ENCODE results near the gene SPRED3. TPM values are rescaled to one million over a fixed set of nuclear protein-coding genes. Genes with fewer than 3 reads are reported as not detected.

Gene SPRED3
- total and polyA plus RNA-seq, 9 of the 15 experiments (the other 6 are each of a cell fraction or from before 2014, with no cell fraction given), result 0.05 to 1.3 (median 0.36) TPM

GRCh38 chr19:38360839-38361631, 27.5 kb upstream of the SPRED3 start:
- in situ Hi-C loops (cut with MboI), result no loop called here
- peak; percentile 4 for ATAC-seq
- peaks cover 10 to 26% of the 10 kb centered on the region in 2 experiments; a peak in 4 of 5 replicates for H3K4me1 ChIP-seq (replicated peaks in 1 of 2; ENCODE audit: control insufficient read depth in 2 of 2, insufficient read depth in 2 of 2, low read length in 2 of 2)
- H3K4me2 ChIP-seq (ENCODE audit: insufficient read depth, low read length), result peak overlapping the region; percentile 91
- FAIRE-seq, result no peak
- peaks cover 24 to 32% of the 10 kb centered on the region in 2 experiments for H3K27me3 ChIP-seq (ENCODE audit: control insufficient read depth in 2 of 2, insufficient read depth in 2 of 2, low read length in 2 of 2)
- peak in 2 of 4 experiments; percentile 30 to 39 for DNase-seq (ENCODE audit: extremely low read depth in 1 of 4, low spot score in 3 of 4)
- ChIA-PET POLR2A (interaction anchor here (1.0 to 1.9 kb wide), 2 partner anchors 13 to 106 kb away, joined by 3 to 8 read pairs; partner anchors contain the start of gene PSMD8), CTCF (ENCODE audit: low intra/inter-chr PET ratio) (no interaction called here)
- no peaks in the 10 kb centered on the region for H3K79me2 ChIP-seq (ENCODE audit: control insufficient read depth, insufficient read depth, low read length)
- H2AFZ ChIP-seq (ENCODE audit: low read depth, low read length), result peak overlapping the region; percentile 98
- no TSS peak for BruUV-seq (replicated peaks)
- H3K4me3 ChIP-seq, result peak overlapping the region; percentile 64
- intact Hi-C loops (cut with micrococcal nuclease), result no loop called here
- H4K20me1 ChIP-seq (replicated peaks; ENCODE audit: control insufficient read depth, insufficient read depth, low read length), result peaks cover 10% of the 10 kb centered on the region; the same call in 1 of the 2 replicates
- no peaks in the 10 kb centered on the region for H3K9me1 ChIP-seq (ENCODE audit: control insufficient read depth, insufficient read depth, low read length)
- no peaks in the 10 kb centered on the region for H3K9me3 ChIP-seq (replicated peaks; ENCODE audit: control insufficient read depth, insufficient read depth, low read depth, low read length)
- no peaks in the 10 kb centered on the region for H3K36me3 ChIP-seq (ENCODE audit: control insufficient read depth, insufficient read depth, low read length)
- peak overlapping the region in 1 of 2 experiments; percentile 88; a peak in 2 of 4 replicates for H3K9ac ChIP-seq (ENCODE audit: insufficient read depth in 1 of 2, low read depth in 2 of 2, low read length in 2 of 2)
- 2% methylated on average over 19 of the region's 23 CpGs for WGBS (ENCODE audit: insufficient coverage, low coverage, missing lambda C conversion rate)
- no peak overlapping the region for H3K27ac ChIP-seq (ENCODE audit: extremely low read depth, low read depth, low read length)
- TF ChIP-seq ZNF263 (CRISPR knock-in tag; IDR thresholded peaks at IDR 0.05; ENCODE audit: borderline replicate concordance), result peak; percentile 95
- TF ChIP-seq ID3 (CRISPR knock-in tag; IDR thresholded peaks at IDR 0.05), result no peak
- TF ChIP-seq ID3 (tag; IDR thresholded peaks at IDR 0.05), result 0 out of 2 replicates have a peak, but pooled peaks have one; percentile 23
- TF ChIP-seq SREBF1 (IDR thresholded peaks at IDR 0.05; ENCODE audit: borderline replicate concordance, low read depth, low read length), result no peak
- TF ChIP-seq KDM1A (IDR thresholded peaks at IDR 0.05), result peak; percentile 46 to 78; a peak in 3 of 4 replicates
- TF ChIP-seq ZNF436 (CRISPR knock-in tag; IDR thresholded peaks at IDR 0.05), result peak; percentile 81
- TF ChIP-seq TAF9B (IDR thresholded peaks at IDR 0.05; ENCODE audit: partially characterized antibody), result no peak
- TF ChIP-seq NFATC3 (IDR thresholded peaks at IDR 0.05), result no peak
- peak; percentile 41 for TF ChIP-seq CHD4 (IDR thresholded peaks at IDR 0.05; ENCODE audit: insufficient read depth, insufficient replicate concordance, low read depth, low read length, poor library complexity, severe bottlenecking)
- TF ChIP-seq CSDE1 (IDR thresholded peaks at IDR 0.05), result no peak
- peak; percentile 91 for TF ChIP-seq BCOR (IDR thresholded peaks at IDR 0.05)
- 0 out of 2 replicates have a peak, but pooled peaks have one; percentile 23 for TF ChIP-seq SMARCA5 (IDR thresholded peaks at IDR 0.05)
- no peak for TF ChIP-seq HDAC6 (IDR thresholded peaks at IDR 0.05; ENCODE audit: low read depth, low read length)
- no peak for TF ChIP-seq ELF4 (CRISPR knock-in tag; IDR thresholded peaks at IDR 0.05)
- peak; percentile 36; the same call in 1 of the 2 replicates for TF ChIP-seq MTA3 (IDR thresholded peaks at IDR 0.05; ENCODE audit: borderline replicate concordance)
- no peak for TF ChIP-seq ZNF277 (CRISPR knock-in tag; IDR thresholded peaks at IDR 0.05; ENCODE audit: borderline replicate concordance)
- no peak for TF ChIP-seq PHTF2 (CRISPR knock-in tag; IDR thresholded peaks at IDR 0.05)
- peak; percentile 31; the same call in 1 of the 2 replicates for TF ChIP-seq PKNOX1 (IDR thresholded peaks at IDR 0.05)
